Uterus (tissue), 4 donors: Measurements from ENCODE around the gene BCAS3. TPM values are rescaled to one million over a fixed set of nuclear protein-coding genes. Genes with fewer than 3 reads are reported as not detected.

Source experiments
- DNase-seq, 2 donors: peaks; one replicate each; pipeline ENCODE4 v3.0.0-alpha.2; 2019 to 2020
- H3K27ac ChIP-seq, 2 donors: fragments of 200-600 bp; sonication (generic); 1 replicate in 1 of 2; 2 replicates in 1 of 2; pipeline ENCODE4 v1.5.1; 2016 to 2018
- H3K27me3 ChIP-seq, 2 donors: fragments of 200-600 bp; sonication (generic); one replicate each; pipeline ENCODE4 v1.5.1; 2018 to 2019; ENCODE audit warnings: control low read depth in 1 of 2
- H3K36me3 ChIP-seq, 2 donors: fragments of 200-600 bp; sonication (generic); one replicate each; pipeline ENCODE4 v1.5.1; 2019; ENCODE audit warnings: control low read depth in 1 of 2
- H3K4me1 ChIP-seq, 2 donors: fragments of 200-600 bp; sonication (generic); one replicate each; pipeline ENCODE4 v1.5.1; 2018 to 2019; ENCODE audit warnings: control low read depth in 1 of 2
- H3K4me3 ChIP-seq, 2 donors: fragments of 200-600 bp; sonication (generic); 1 replicate in 1 of 2; 2 replicates in 1 of 2; pipeline ENCODE4 v1.5.1; 2018 to 2019; ENCODE audit warnings: mild to moderate bottlenecking in 1 of 2
- H3K9me3 ChIP-seq, 2 donors: fragments of 200-600 bp; sonication (generic); one replicate each; pipeline ENCODE4 v1.5.1; 2019; ENCODE audit warnings: control low read depth in 1 of 2
- POLR2A ChIP-seq, 2 donors: fragments of 450-650 bp; IDR thresholded peaks; one replicate each; pipeline ENCODE4 v1.6.1; 2016; ENCODE audit warnings: antibody characterized with exemption in 2 of 2, mild to moderate bottlenecking in 1 of 2, moderate library complexity in 1 of 2
- intact Hi-C: fragments of 100-400 bp; cut with DNase I; formaldehyde crosslinking; loops from one replicate; pipeline ENCODE4 v1.15.1; 2023; ENCODE audit warnings: low total_unique reads
- total RNA-seq, 4 donors: library from RNA; depleted of rRNA in 3 of 4; stranded (reverse); fragments of >200 nt in 3 of 4; gene quantifications; one replicate each; pipeline versions ENCODE4 v1.1.0 to v1.2.4, GENCODE V29; 2014 to 2023
- TF ChIP-seq, protein P1 (sequence below), 4 experiments: fragments of 200-600 bp in 2 of 4; fragments of 450-650 bp in 2 of 4; sonication (generic) in 2 of 4; IDR thresholded peaks; one replicate each; pipeline ENCODE4 v1.5.1; 2016 to 2019; ENCODE audit warnings: antibody characterized with exemption in 4 of 4, mild to moderate bottlenecking in 2 of 4, moderate library complexity in 1 of 4
- donor health status: DM: yes; HTN: yes; CAD: no.

Gene BCAS3
- total RNA-seq, 4 donors from 2014 or later = 42.6 to 147 (median 83.7) TPM

DNA sequence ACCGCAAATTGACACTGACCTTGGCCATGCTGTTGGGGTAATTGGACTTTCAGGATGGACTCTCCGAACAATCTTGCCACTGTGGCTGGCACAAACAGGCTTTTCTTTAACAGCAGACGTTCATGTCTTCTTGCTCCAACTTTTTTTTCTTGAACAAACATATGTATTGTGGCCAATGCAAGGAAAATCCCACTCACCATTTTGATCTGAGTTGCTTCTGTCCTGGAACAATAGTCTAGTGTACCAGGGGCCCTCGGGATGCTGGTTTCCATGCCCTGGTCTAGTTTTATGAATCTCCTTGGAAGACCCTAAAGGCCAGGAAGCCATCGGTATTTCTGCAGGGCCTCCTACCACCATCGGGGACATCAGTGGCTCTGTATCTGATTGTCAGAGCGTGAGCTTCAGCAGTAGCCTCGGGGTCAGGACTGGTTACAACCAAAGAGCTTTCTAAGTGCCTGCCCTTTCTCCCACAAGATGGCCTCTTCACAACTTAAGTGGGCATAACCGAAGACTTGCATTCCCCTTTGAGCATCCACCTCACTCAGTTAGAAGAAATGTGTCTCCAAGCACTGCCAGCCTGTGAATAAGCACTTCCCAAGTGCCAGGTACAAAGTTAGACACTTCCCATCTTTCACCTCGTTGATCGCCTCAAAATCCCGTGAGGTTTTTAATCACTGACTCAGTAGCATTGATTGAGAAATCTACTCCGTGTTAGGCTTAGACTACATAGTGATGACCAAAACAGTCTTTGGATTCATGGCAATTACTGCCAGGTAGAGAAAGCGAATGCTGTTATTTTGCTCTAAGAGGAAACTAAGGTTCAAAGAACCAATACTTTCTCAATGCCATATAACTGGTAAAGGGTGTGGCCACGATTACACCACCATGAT is 635.0 kb downstream of the BCAS3 start:
- Histone ChIP-seq H3K27ac (peak overlapping the region; percentile 75 to 86), H3K27me3 (no peaks in the 10 kb centered on the region), H3K9me3 (no peaks in the 10 kb centered on the region), H3K36me3 (no peaks in the 10 kb centered on the region), H3K4me1 (peaks cover 16 to 23% of the 10 kb centered on the region in 2 donors), H3K4me3 (no peak overlapping the region)
- intact Hi-C loops = loop anchor here (10.0 kb wide), 1 partner anchor 62 kb away; no protein-coding TSS in a partner anchor
- DNase-seq = no peak
- TF ChIP-seq, protein P1, sequence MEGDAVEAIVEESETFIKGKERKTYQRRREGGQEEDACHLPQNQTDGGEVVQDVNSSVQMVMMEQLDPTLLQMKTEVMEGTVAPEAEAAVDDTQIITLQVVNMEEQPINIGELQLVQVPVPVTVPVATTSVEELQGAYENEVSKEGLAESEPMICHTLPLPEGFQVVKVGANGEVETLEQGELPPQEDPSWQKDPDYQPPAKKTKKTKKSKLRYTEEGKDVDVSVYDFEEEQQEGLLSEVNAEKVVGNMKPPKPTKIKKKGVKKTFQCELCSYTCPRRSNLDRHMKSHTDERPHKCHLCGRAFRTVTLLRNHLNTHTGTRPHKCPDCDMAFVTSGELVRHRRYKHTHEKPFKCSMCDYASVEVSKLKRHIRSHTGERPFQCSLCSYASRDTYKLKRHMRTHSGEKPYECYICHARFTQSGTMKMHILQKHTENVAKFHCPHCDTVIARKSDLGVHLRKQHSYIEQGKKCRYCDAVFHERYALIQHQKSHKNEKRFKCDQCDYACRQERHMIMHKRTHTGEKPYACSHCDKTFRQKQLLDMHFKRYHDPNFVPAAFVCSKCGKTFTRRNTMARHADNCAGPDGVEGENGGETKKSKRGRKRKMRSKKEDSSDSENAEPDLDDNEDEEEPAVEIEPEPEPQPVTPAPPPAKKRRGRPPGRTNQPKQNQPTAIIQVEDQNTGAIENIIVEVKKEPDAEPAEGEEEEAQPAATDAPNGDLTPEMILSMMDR (IDR thresholded peaks at IDR 0.05) = no peak
- TF ChIP-seq POLR2A (IDR thresholded peaks at IDR 0.05) = no peak

DNA sequence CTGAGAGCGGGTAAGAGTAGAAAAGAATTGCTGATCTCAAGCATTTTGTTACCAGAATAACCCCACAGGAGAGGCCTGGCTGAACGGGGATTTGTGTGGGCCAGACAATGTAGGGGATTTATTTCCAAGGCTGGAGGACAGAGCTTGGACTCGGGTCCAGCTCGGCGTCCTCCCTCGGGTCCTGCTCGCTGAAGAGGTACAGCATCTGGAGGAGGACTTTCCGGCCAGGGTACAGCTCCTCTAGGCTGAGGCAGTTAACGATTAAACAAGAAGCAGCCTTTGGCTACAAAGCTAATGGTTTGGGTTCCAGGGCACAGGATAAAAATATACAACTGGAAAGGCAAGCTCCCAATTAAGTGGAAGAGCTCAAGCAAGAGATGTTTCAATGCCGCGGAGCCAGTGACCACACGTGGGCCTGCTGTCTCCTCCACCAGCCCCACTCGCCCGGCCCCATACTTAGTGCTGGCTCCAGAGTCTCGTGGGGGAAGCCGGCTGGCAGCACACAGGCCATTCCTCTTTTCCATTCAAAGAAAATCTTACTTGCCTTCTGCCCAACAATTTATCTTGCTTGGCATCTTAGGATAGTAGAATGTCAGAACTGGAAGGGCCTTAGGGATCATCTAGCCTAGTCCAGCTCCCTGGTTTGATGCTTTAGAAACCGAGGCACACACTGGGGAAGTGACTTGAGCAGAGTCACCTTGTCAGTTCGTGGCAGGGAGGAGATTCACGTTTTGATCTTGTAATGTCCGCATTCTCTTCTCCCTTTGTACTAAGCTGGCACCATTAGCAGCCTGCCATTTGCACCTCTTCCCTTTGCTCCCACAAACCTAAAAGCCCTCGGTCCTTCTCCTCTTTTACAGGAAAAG is 636.0 kb downstream of the BCAS3 start:
- Histone ChIP-seq H3K9me3 (no peaks in the 10 kb centered on the region), H3K4me3 (no peak overlapping the region), H3K4me1 (peaks cover 16 to 23% of the 10 kb centered on the region in 2 donors), H3K27me3 (no peaks in the 10 kb centered on the region), H3K36me3 (no peaks in the 10 kb centered on the region), H3K27ac (peak overlapping the region; percentile 75 to 86)
- intact Hi-C loops = loop anchor here (10.0 kb wide), 1 partner anchor 61 kb away; no protein-coding TSS in a partner anchor
- peak in 1 of 2 donors; percentile 41 for DNase-seq
- TF ChIP-seq POLR2A (IDR thresholded peaks at IDR 0.05) = no peak
- TF ChIP-seq, protein P1 (IDR thresholded peaks at IDR 0.05) = no peak

DNA sequence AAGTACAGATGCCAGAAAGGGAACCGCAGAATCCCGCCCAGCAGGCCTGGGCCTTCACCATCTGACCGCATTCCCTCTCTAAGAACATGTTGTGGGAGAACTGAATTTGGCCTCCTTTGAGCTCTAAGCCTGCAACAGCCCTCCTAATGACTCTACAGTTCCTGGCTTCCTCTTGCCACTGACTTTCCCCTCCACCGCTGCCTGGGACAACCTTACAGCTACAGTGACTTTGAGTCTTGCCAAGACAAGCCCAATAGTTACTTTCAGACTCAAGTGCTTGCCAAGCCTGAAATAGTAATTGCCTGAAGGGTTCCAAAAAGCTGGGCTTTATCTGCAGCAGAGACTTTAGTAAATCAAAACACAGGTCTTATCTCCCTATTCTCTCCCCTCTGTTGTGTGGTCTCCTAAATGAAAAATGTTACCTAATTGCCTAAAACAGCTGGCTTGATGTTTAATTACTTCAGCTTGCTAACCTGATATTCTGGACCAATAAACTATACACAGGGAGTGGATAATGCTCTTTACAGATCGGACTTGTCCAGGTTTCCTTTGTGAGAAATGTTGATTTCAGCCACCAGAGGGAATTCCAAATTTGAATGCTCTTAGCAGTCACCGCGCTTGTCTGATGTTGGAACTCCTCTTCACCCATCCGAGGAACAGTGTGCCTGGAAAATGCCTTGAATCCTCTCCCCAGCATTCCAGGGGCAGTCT is 636.9 kb downstream of the BCAS3 start:
- no peak for TF ChIP-seq POLR2A (IDR thresholded peaks at IDR 0.05)
- TF ChIP-seq, protein P1 (IDR thresholded peaks at IDR 0.05) = peak; percentile 10 to 41 (median 24)
- DNase-seq = peak; percentile 69 to 72
- peaks cover 16 to 23% of the 10 kb centered on the region in 2 donors for H3K4me1 ChIP-seq
- no peak overlapping the region for H3K4me3 ChIP-seq
- H3K36me3 ChIP-seq = no peaks in the 10 kb centered on the region
- H3K9me3 ChIP-seq = no peaks in the 10 kb centered on the region
- peak overlapping the region; percentile 75 to 86 for H3K27ac ChIP-seq
- intact Hi-C loops = loop anchor here (10.0 kb wide), 1 partner anchor 60 kb away; no protein-coding TSS in a partner anchor
- H3K27me3 ChIP-seq = no peaks in the 10 kb centered on the region

DNA sequence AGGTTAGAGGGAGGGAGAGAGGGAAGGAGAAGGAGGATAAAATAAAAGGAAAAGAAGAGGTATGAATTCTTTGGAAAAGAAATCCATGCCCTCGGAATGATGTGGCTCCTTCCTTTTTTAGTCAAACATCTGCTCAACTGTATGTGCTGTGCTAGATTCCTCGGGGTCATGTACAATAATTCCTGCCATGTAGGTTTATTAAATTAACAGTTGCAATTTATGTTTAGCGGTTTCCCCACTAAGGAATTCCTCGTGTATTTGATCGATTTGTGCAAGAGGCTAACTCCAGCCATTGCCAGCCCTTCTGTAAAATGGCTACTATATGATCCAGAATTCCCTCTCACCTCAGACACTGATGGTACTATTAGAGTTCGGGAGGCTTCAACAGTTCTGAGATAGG is 639.0 kb downstream of the BCAS3 start:
- Histone ChIP-seq H3K27ac (no peak overlapping the region), H3K27me3 (no peaks in the 10 kb centered on the region), H3K4me3 (no peak overlapping the region), H3K9me3 (no peaks in the 10 kb centered on the region), H3K36me3 (no peaks in the 10 kb centered on the region), H3K4me1 (peaks cover 16 to 23% of the 10 kb centered on the region in 2 donors)
- TF ChIP-seq, protein P1 (IDR thresholded peaks at IDR 0.05) = no peak
- TF ChIP-seq POLR2A (IDR thresholded peaks at IDR 0.05) = no peak
- intact Hi-C loops = loop anchor here (10.0 kb wide), 1 partner anchor 58 kb away; no protein-coding TSS in a partner anchor
- DNase-seq = no peak
